ENCODE data around the gene LUC7L2. TPM values are rescaled to one million over a fixed set of nuclear protein-coding genes. Genes with fewer than 3 reads are reported as not detected.

The LUC7L2 gene
- total and polyA plus RNA-seq, 9 of the 15 experiments (the other 6 are each of a cell fraction or from before 2014, with no cell fraction given) = 56.1 to 207 (median 141) TPM

- TF ChIP-seq RERE (CRISPR knock-in tag; IDR thresholded peaks at IDR 0.05; ENCODE audit: borderline replicate concordance) (no peak), HNRNPH1 (optimal IDR thresholded peaks at IDR 0.05; ENCODE audit: low read depth, low read length) (no peak), NEUROD1 (IDR thresholded peaks at IDR 0.05; ENCODE audit: borderline replicate concordance, low read depth, low read length, partially characterized antibody) (peak; percentile 84), CHD7 (IDR thresholded peaks at IDR 0.05; ENCODE audit: low read depth, low read length) (peak; percentile 81), ZNF12 (CRISPR knock-in tag; IDR thresholded peaks at IDR 0.05) (peak; percentile 85), ZNF76 (CRISPR knock-in tag; IDR thresholded peaks at IDR 0.05; ENCODE audit: borderline replicate concordance) (peak; percentile 66; the same call in 1 of the 2 replicates), CCNT2 (IDR thresholded peaks at IDR 0.05; ENCODE audit: borderline replicate concordance, extremely low read depth, insufficient read length, low read depth, low read length) (peak; percentile 86), POLR2AphosphoS2 (IDR thresholded peaks at IDR 0.05; ENCODE audit: low read length) (peak; percentile 79; the same call in 1 of the 2 replicates), ZNF830 (CRISPR knock-in tag; IDR thresholded peaks at IDR 0.05) (peak; percentile 44; the same call in 1 of the 2 replicates)
Measured at GRCh38 chr7:139359366-139360209, at the start of gene LUC7L2 (continued).
